Upper lobe of right lung (tissue), 1 donor: ENCODE data around the gene MYOG. TPM values are rescaled to one million over a fixed set of nuclear protein-coding genes. Genes with fewer than 3 reads are reported as not detected.

Experiments used
- ATAC-seq: fragments of 200-7000 bp; cut with Tn5 transposase; one replicate; pipeline ENCODE4 v1.9.1; 2020; ENCODE audit warnings: mild to moderate bottlenecking, moderate library complexity
- DNase-seq: peaks from one replicate; pipeline ENCODE4 v3.0.0-alpha.2; 2020
- H3K27ac ChIP-seq: fragments of 200-600 bp; one replicate; pipeline ENCODE4 v1.8.0; 2022
- H3K27me3 ChIP-seq: fragments of 200-600 bp; one replicate; pipeline ENCODE4 v1.8.0; 2022; ENCODE audit warnings: mild to moderate bottlenecking
- H3K36me3 ChIP-seq: fragments of 200-600 bp; one replicate; pipeline ENCODE4 v1.8.0; 2022
- H3K4me1 ChIP-seq: fragments of 200-600 bp; one replicate; pipeline ENCODE4 v1.8.0; 2022
- H3K4me3 ChIP-seq: fragments of 200-600 bp; one replicate; pipeline ENCODE4 v1.8.0; 2022; ENCODE audit warnings: mild to moderate bottlenecking
- H3K9me3 ChIP-seq: fragments of 200-600 bp; one replicate; pipeline ENCODE4 v1.8.0; 2022
- CTCF ChIP-seq: fragments of 200-600 bp; IDR thresholded peaks from one replicate; pipeline ENCODE4 v1.8.0; 2022; ENCODE audit warnings: antibody characterized with exemption
- intact Hi-C: fragments of 100-400 bp; cut with DNase I; formaldehyde crosslinking; loops from one replicate; pipeline ENCODE4 v1.11.0; 2022
- total RNA-seq: library from RNA; stranded (reverse); fragmentation: NEBNext Ultra II Directional; extraction: Animal tissue kit (Norgen Biotek cat#: 25700); gene quantifications from one replicate; pipeline ENCODE4 v1.2.1, GENCODE V29; 2021
- donor health status: DM: no; HTN: yes; CAD: no; lungs with severe emphysema.

MYOG gene
- total RNA-seq, 1 donor from 2014 or later, result not detected

- DNase-seq (no peak), ATAC-seq (no peak)
- Histone ChIP-seq H3K27me3 (no peaks in the 10 kb centered on the region), H3K4me1 (peaks cover 12% of the 10 kb centered on the region), H3K9me3 (no peaks in the 10 kb centered on the region), H3K27ac (no peak overlapping the region), H3K36me3 (no peaks in the 10 kb centered on the region), H3K4me3 (no peak overlapping the region)
- intact Hi-C loops, result no loop called here
- no peak for TF ChIP-seq CTCF
Observed at GRCh38 chr1:203066965-203067364, 18.8 kb downstream of the MYOG start.

- peak; percentile 8 for ATAC-seq
- no peak for TF ChIP-seq CTCF
- Histone ChIP-seq H3K36me3 (no peaks in the 10 kb centered on the region), H3K27me3 (no peaks in the 10 kb centered on the region), H3K4me1 (peaks cover 12% of the 10 kb centered on the region), H3K9me3 (no peaks in the 10 kb centered on the region), H3K4me3 (no peak overlapping the region), H3K27ac (no peak overlapping the region)
- DNase-seq, result no peak
- intact Hi-C loops, result no loop called here
Observed at GRCh38 chr1:203065986-203066385, 19.8 kb downstream of the MYOG start.

GRCh38 chr1:203065191-203065590 lies 20.6 kb downstream of the MYOG start:
- ATAC-seq (no peak), DNase-seq (no peak)
- TF ChIP-seq CTCF, result no peak
- no peak overlapping the region for H3K27ac ChIP-seq
- H3K4me1 ChIP-seq, result peaks cover 12% of the 10 kb centered on the region
- no peaks in the 10 kb centered on the region for H3K9me3 ChIP-seq
- no peaks in the 10 kb centered on the region for H3K27me3 ChIP-seq
- intact Hi-C loops, result no loop called here
- no peak overlapping the region for H3K4me3 ChIP-seq
- no peaks in the 10 kb centered on the region for H3K36me3 ChIP-seq

GRCh38 chr1:203063287-203063686 lies 22.5 kb downstream of the MYOG start:
- Histone ChIP-seq H3K27me3 (no peaks in the 10 kb centered on the region), H3K4me1 (peaks cover 3% of the 10 kb centered on the region), H3K36me3 (no peaks in the 10 kb centered on the region), H3K27ac (no peak overlapping the region), H3K4me3 (no peak overlapping the region), H3K9me3 (no peaks in the 10 kb centered on the region)
- ATAC-seq (no peak), DNase-seq (no peak)
- TF ChIP-seq CTCF, result no peak
- intact Hi-C loops, result no loop called here

- ATAC-seq (no peak), DNase-seq (no peak)
- Histone ChIP-seq H3K27ac (no peak overlapping the region), H3K4me3 (no peak overlapping the region), H3K36me3 (no peaks in the 10 kb centered on the region), H3K9me3 (no peaks in the 10 kb centered on the region), H3K4me1 (peaks cover 4% of the 10 kb centered on the region), H3K27me3 (no peaks in the 10 kb centered on the region)
- intact Hi-C loops, result no loop called here
- TF ChIP-seq CTCF, result no peak
Observed at GRCh38 chr1:203060115-203060514, 25.7 kb downstream of the MYOG start.

- Histone ChIP-seq H3K27me3 (no peaks in the 10 kb centered on the region), H3K4me3 (no peak overlapping the region), H3K36me3 (no peaks in the 10 kb centered on the region), H3K4me1 (peaks cover 4% of the 10 kb centered on the region), H3K27ac (no peak overlapping the region), H3K9me3 (no peaks in the 10 kb centered on the region)
- intact Hi-C loops, result no loop called here
- ATAC-seq (peak; percentile 58), DNase-seq (no peak)
- TF ChIP-seq CTCF, result no peak
Observed at GRCh38 chr1:203059485-203059884, 26.3 kb downstream of the MYOG start.
